DND-41 (cell line): ENCODE measurements around the gene ZSCAN12.

Source experiments
- EZH2 ChIP-seq: IDR thresholded peaks from 3 replicates; pipeline ENCODE4 v1.6.1; 2012; ENCODE audit warnings: borderline replicate concordance, low read depth, mild to moderate bottlenecking, moderate library complexity, low read length, inconsistent platforms; ENCODE audit not compliant: severe bottlenecking
- TF ChIP-seq, protein P1 (sequence below): IDR thresholded peaks from 2 replicates; pipeline ENCODE4 v1.5.1; 2012; ENCODE audit warnings: borderline replicate concordance, low read length, moderate library complexity, mild to moderate bottlenecking; ENCODE audit not compliant: poor library complexity, severe bottlenecking; ENCODE audit errors: extremely low read depth

DNA sequence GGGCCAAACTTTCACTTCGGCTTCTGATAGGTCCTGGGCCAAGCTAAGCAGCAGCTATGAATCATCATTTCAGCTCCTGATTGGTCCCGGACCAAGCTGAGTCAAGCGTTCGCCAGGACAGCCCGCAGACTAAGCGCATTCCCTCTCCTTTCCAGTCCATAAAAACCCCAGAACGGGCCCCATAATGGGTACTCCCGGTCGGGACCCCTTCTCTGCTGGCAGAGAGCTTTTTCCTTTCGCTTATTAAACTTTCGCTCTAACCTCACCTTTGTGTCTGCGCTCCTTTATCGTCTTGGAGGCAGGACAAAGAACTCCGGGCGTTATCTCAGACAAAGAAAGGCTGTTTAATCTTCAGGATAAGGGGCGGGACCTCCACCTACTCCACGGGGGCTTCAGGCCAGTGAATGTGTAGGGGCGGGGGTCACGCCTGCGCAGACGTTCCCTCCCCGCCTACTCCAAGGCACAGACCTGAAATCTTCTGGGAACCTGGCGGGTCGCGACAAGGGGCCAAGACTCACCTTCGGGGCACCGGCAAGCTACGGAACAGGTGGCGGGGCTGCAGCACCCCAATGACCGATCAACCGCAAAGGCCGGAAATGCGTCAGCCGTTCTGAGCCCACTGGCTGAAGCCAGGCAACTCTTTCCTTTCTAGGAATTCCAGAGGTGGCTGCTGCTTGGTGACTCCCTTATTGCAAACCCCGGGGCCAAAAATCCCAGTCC lies 63.8 kb downstream of the ZSCAN12 start, which contains the start of gene ZSCAN31:
- TF ChIP-seq, protein P1, sequence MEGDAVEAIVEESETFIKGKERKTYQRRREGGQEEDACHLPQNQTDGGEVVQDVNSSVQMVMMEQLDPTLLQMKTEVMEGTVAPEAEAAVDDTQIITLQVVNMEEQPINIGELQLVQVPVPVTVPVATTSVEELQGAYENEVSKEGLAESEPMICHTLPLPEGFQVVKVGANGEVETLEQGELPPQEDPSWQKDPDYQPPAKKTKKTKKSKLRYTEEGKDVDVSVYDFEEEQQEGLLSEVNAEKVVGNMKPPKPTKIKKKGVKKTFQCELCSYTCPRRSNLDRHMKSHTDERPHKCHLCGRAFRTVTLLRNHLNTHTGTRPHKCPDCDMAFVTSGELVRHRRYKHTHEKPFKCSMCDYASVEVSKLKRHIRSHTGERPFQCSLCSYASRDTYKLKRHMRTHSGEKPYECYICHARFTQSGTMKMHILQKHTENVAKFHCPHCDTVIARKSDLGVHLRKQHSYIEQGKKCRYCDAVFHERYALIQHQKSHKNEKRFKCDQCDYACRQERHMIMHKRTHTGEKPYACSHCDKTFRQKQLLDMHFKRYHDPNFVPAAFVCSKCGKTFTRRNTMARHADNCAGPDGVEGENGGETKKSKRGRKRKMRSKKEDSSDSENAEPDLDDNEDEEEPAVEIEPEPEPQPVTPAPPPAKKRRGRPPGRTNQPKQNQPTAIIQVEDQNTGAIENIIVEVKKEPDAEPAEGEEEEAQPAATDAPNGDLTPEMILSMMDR: no peak
- no peak for TF ChIP-seq EZH2
